Measurements from ENCODE around the gene NGFR.
"Not testable (repeated sequence)": the region's sequence is repeated elsewhere in the genome, so short reads cannot be mapped to it uniquely, and the experiment has no call there.

NGFR gene

DNA sequence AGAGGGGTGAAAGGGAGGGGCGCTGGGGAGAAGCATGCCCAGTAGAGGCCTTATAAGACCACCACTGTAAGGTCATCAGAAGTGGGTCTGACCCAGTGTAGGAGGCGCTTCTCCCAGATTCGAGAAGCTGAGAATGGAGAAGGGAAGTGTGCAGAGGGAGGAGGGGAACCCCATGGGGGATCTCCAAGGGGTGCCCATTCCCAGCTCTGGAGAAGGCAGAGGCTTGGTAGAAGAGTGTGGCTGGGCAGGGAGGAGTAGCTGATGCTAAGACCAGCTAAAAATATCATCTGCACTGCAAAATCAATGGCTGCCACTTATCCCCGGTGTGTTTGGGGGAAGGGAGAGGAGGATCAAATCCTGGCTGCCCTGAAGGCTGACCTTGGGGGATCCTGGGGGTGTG lies 7.2 kb downstream of the NGFR start:
- H3K4me3 ChIP-seq (ENCODE audit: low read depth, low read length), result no peak overlapping the region
- DNase-seq (ENCODE audit: low read depth), result no peak
- in situ Hi-C loops (cut with HindIII; ENCODE audit: low sequenced_read_pairs), result loop anchor here (5.0 to 25.0 kb wide), 2 partner anchors 65 to 485 kb away; partner anchors contain the start of gene DLX3
- TF ChIP-seq, protein P1, sequence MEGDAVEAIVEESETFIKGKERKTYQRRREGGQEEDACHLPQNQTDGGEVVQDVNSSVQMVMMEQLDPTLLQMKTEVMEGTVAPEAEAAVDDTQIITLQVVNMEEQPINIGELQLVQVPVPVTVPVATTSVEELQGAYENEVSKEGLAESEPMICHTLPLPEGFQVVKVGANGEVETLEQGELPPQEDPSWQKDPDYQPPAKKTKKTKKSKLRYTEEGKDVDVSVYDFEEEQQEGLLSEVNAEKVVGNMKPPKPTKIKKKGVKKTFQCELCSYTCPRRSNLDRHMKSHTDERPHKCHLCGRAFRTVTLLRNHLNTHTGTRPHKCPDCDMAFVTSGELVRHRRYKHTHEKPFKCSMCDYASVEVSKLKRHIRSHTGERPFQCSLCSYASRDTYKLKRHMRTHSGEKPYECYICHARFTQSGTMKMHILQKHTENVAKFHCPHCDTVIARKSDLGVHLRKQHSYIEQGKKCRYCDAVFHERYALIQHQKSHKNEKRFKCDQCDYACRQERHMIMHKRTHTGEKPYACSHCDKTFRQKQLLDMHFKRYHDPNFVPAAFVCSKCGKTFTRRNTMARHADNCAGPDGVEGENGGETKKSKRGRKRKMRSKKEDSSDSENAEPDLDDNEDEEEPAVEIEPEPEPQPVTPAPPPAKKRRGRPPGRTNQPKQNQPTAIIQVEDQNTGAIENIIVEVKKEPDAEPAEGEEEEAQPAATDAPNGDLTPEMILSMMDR (IDR thresholded peaks at IDR 0.05; ENCODE audit: low read depth, low read length, missing control alignments), result no peak

DNA sequence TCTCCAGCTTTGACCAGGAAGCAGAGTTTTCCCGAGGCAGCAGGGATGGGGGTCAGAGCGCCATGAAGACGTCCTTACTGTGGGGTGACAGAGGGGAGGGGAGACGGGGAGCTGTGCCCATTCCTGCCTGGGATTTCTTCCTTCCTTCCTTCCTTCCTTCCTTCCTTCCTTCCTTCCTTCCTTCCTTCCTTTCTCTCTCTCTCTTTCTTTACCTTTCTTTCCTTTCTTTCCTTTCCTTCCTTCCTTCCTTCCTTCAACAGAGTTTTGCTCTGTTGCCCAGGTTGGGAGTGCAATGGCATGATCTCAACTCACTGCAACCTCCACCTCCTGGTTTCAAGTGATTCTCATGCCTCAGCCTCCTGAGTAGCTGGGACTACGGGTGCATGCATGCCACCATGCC lies 7.6 kb downstream of the NGFR start:
- in situ Hi-C loops (cut with HindIII; ENCODE audit: low sequenced_read_pairs), result loop anchor here (5.0 to 25.0 kb wide), 2 partner anchors 65 to 485 kb away; partner anchors contain the start of gene DLX3
- DNase-seq (ENCODE audit: low read depth); H3K4me3 ChIP-seq (ENCODE audit: low read depth, low read length): not testable (repeated sequence)

DNA sequence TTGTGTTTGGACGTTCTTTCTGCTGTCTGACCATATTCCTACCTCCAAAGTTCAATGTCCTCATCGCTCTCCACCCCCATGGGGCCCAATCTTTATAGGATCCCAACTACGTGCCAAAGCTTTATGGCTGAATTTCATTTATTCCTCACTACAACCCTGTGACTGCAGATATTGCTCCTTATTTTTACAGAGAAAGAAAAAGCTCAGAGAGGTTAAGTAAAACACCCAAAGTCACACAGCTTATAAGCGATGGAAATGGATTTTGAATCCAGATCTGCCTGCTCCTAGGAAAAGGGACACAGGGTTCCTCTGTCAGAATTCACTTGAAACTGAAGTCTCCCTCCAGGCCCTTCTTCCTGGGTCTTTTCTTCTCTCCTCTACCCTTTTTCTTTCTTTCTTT lies 9.3 kb downstream of the NGFR start:
- in situ Hi-C loops (cut with HindIII; ENCODE audit: low sequenced_read_pairs), result loop anchor here (5.0 to 25.0 kb wide), 2 partner anchors 67 to 483 kb away; partner anchors contain the start of gene DLX3
- H3K4me3 ChIP-seq (ENCODE audit: low read depth, low read length), result no peak overlapping the region
- TF ChIP-seq, protein P1 (IDR thresholded peaks at IDR 0.05; ENCODE audit: low read depth, low read length, missing control alignments), result no peak
- DNase-seq (ENCODE audit: low read depth), result no peak

DNA sequence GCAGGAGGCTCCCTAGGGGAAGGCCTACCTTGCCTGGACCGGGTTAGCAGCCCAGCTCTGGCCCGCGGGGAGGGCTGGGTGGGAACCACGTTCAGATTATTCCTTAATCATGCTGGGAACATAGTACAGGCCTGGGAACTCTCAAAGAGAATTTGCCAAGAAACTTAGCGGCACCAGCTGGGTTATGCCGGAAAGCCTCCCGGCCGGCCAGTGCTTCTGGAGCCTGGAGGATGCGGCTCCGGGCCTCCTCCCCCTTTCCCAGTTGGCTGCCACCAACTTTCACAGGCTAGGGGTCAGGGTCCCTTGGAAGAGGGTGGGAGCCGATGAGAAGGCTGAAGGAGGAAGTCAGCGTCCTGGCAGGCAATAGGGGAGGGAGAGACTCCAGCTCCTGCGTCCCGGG lies 10.8 kb downstream of the NGFR start:
- in situ Hi-C loops (cut with HindIII; ENCODE audit: low sequenced_read_pairs), result loop anchor here (25.0 kb wide), 1 partner anchor 481 kb away; the partner anchor contains the start of gene DLX3
- TF ChIP-seq, protein P1 (IDR thresholded peaks at IDR 0.05; ENCODE audit: low read depth, low read length, missing control alignments), result no peak
- DNase-seq (ENCODE audit: low read depth), result no peak
- H3K4me3 ChIP-seq (ENCODE audit: low read depth, low read length), result no peak overlapping the region

DNA sequence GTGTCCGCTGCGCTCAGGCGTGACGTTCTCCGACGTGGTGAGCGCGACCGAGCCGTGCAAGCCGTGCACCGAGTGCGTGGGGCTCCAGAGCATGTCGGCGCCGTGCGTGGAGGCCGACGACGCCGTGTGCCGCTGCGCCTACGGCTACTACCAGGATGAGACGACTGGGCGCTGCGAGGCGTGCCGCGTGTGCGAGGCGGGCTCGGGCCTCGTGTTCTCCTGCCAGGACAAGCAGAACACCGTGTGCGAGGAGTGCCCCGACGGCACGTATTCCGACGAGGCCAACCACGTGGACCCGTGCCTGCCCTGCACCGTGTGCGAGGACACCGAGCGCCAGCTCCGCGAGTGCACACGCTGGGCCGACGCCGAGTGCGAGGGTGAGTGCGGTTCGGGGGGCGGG lies 11.2 kb downstream of the NGFR start:
- TF ChIP-seq, protein P1 (IDR thresholded peaks at IDR 0.05; ENCODE audit: low read depth, low read length, missing control alignments), result no peak
- no peak overlapping the region for H3K4me3 ChIP-seq (ENCODE audit: low read depth, low read length)
- DNase-seq (ENCODE audit: low read depth), result no peak
- in situ Hi-C loops (cut with HindIII; ENCODE audit: low sequenced_read_pairs), result loop anchor here (25.0 kb wide), 1 partner anchor 481 kb away; the partner anchor contains the start of gene DLX3

DNA sequence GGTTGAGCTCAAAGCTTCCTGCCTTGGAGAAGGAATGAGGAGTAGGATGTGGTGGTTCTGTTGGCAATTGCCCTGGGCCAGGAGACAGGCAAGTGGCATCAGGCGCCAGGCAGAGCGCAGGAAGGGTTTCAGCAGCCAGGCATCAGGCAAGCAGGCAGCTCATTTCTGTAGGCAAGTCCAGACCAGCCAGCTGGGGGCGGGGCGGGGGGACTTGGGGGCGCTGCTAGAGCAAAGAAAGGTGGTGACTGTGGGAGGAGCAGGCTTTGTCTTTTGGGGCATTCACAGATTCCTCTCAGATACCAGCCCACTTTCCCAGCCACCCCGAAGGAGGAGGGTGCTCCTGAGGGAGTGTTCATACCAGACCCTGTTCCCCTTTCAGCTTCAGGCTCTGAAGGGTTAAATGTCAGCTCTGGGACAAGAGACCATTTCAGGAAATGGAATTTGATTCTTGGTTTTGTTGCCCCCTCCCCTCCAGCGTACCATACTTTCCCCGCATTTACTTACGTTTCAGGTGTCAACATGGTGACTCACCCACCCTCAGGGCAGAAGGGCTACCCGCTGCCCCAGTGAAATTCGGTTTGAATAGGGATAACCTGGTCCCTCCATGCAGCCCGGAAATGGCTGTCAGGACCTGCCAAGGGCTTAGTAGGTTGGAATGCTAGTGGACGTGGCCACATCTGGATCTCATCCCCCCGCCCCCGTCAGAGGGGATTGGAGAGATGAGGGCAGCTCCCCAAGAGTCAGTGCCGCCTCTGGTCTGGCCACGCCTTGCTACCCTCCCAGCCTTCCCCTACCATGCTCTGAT lies 13.2 kb downstream of the NGFR start:
- no peak overlapping the region for H3K4me3 ChIP-seq (ENCODE audit: low read depth, low read length)
- TF ChIP-seq, protein P1 (IDR thresholded peaks at IDR 0.05; ENCODE audit: low read depth, low read length, missing control alignments), result no peak
- DNase-seq (ENCODE audit: low read depth), result no peak
- in situ Hi-C loops (cut with HindIII; ENCODE audit: low sequenced_read_pairs), result loop anchor here (25.0 kb wide), 1 partner anchor 479 kb away; the partner anchor contains the start of gene DLX3
